ENCODE results near the gene ANKMY1.

The ANKMY1 gene

DNA sequence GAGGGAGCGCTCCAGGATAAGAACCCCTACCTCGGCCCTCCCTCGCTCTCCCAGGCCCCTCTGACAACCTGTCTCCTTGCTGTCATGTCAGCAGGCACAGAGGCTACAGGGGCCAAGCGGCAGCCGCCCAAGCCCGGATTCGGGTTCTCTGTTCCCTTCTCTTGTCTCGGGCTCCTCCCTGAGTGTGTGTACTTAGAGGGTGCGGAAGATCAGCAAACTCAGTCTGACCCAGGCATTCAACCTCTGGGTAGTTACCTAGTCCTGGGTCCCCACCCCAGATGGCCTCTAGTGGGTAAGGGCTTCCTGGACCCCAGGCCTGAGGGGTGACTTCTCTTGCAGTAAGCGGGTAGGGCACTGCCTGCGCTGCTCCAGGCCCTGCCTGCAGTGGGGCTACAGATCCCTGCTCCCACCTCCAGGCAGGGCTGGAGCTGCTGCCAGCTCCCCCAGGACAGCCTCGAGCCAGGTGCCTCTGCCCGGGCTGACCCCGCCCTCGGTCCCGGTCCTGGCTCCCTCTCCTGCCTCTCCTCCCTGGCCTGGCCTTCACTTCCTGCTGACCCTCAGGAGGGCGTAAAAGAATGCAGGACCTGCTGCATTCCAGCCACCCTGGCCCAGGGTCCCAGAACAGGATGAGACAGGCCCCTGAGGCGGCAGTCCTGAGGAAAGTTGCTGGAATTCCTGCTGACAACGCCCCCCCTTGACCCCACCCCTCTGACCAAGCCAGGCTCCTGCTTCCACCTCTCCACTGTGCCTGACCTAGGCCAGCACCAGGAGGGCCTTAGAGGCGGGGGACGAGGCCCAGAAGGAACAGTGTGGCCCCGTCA, 100.4 kb downstream of the ANKMY1 start:
- DNase-seq = no peak

DNA sequence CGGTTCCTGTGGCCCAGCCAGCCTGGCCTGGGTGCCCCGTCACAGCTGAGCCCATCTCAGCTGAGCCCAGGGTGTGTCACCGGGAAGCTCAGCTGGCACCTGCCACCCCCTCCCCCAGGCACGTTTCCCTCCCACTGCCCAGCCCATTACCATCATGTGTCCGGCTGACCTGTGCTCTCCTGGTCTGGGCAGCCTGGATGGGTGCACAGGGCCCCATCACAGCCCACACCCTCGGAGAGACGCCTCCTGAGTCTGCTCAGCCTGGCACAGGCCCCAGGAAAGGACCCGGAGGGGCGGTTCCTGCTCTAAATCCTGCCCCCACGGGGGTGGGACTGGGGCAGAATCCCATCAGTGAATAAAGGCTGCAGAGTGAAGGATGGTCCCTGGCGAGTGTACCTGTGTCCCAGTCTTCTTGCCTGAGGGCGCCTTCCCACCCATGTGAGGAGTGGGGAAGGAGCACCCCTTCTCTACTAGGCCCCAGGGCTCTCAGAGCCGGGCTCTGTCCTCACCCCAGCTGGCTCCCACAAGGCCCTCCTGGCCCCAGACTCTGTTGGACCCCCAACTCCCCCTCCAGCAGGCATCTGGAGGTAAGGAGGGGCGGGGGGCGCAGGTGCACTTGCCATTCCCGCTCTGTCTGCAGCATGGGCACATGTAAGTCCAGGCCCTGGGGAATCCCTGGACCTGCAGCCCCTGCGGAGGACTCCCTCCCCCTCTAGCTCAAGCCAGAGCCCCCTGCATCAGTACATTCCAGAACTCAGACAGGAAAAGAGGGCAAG, 101.2 kb downstream of the ANKMY1 start:
- DNase-seq = no peak

DNA sequence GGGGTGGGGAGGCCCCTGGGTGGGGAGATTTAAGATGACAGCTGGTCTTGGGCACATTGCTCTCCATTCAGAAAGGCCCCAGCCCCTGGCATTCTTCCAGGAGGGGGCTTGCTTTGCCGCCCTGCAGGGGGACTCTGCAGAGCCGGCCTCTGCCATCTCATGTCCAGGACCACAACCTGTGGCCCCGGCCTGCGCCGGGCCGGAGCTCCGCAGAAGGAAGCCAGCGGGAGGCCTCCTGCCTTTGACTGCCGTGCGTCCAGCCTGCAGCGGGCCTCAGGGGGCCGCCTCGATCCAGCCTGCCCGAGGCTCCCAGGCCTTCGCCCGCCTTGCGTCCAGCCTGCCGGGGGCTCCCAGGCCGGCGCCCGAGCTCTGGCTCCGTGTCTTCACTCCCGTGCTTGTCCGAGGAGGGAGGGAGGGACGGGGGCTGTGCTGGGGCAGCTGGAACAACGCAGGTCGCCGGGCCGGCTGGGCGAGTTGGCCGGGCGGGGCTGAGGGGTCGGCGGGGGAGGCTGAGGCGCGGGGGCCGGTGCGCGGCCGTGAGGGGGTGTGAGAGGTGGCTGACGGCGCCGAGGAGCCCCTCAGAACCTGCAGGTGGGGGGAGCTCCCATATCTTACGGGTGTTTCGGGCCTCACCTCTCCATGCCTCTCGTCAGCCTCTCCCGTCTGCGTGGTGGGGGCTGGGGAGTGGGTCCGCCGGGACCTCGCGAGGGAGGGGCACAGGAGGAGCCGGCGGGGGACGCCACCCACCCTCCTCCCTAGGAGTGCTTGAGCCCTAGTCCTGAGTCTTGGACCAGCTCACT, 101.9 kb downstream of the ANKMY1 start:
- no peak for DNase-seq

DNA sequence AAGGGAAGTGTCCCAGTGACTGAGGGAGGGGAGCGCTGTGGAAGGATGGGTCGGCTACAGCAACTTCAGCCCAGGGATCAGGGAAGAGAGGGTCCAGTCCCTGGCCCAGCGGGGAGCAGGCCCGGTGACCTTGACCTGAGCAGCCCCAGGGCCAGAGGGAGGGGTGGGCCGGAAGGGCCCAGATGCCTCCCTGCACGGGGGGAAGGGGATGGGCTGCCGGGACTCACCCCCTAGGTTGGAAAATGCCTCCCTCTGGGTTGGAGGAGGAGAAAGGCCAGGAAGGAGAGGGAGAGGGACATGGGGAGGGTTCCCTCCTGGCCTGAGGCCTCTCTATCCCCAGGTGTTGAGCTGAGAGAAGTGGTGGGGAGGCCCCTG, 102.5 kb downstream of the ANKMY1 start:
- peak; percentile 31 for DNase-seq

DNA sequence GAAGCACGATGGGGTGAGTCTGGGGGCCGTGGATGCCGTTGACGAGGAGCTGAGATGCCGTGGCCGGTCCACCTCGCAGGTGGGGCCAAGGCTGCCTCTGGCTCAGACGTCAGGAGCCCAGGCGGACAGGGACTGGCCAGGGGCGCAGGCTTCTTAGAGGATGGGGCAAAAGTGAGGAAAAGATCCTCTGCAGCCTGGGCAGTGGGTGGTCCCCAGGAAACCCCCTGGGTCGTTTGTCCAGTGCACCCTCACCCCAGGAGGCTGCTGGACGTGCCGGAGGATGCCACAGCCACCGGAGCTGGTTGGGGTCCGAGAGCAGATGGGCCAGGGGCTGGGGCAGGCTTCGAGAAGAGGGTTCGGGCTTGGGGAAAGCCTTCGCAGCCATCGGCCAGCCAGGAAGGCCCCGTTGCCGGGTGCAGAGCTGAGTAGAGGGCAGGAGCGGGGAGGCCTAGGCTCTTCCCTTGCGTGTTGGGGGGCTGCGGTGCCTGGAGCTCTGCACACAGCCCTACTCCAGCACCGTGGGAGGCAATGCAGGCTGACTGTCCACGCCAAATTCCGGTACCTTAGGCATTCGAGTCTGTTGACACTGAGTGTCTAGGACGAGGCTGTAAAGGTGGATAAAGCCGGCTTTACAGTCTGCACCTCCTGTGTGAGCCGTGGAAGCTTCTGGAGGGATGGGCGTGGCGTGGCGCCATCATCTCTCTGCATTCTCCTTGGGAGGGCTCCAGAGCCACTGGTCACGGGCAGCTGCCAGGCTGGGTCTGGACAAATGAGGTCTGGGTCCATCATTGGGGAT, 103.5 kb downstream of the ANKMY1 start:
- no peak for DNase-seq

DNA sequence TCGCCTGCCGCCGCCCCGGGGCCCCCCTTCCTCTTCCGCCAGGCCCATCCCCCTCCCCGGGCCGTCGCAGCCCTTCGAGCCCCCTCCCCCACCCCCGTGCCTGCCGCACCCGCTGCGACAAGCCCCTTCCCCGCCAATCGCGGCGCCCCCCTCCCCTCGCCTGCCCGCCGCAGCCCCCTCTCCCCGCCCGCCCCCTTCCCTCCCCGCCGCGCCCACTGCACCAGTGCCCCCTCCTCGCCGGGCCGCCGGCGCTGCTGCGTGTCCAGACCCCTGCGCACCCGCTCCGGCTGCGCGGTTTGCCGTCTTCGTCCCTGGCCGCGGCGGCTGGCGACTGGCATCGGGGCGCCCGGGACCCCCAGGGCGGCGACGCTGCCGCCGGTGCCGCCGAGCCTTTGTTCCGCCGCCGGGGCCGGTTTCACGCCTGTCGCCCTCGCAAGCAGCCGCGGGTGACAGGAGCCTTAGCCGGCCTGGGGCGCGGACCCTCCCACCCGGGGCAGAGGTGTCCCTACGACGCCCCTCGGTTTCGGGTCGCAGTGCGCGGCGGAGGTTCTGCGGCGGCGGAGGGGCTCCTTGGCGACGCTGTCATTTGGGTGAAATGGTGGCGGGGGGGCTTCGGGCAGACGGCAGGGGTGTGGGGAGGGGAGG, 104.2 kb downstream of the ANKMY1 start:
- no peak for DNase-seq

DNA sequence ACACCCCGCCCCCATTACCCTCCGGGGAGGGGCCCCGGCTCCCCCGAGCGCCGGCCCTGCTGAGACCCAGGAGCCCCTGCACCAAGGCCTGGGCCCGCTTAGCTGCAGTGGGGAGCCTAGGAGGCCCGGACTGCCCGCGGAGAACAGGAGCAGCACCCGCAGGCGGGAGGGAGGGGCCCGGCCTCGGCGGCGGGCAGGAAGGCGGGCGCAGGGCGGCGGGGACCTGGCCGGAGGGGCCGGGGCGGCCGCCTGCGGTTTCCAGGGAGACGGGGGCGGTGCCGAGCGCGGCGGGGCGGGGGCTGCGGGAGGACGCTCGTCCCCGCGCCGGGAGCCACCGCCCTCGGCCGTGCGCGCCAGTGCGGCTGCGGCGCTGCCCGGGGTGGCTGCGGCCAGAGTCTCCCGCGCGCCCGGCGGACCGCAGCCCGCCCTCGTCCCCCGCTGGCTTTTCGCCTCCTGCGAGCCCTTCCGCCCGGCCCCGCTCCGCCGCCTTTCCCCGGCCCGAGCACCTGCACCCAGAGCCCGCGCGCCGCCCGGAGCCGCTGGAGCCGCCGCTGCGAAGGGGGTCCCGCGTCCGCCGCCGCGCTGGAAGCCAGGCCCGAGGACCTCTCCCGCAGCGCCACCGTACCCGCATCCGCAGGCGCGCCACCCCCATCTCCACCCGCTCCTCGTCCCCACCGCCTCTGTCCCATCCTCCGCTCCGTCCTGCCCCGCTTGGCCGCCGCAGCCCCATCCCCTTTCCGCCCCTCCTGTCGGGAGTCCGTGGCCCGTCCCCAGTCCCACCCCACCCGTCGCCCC, 105.1 kb downstream of the ANKMY1 start:
- peak; percentile 63 for DNase-seq

DNA sequence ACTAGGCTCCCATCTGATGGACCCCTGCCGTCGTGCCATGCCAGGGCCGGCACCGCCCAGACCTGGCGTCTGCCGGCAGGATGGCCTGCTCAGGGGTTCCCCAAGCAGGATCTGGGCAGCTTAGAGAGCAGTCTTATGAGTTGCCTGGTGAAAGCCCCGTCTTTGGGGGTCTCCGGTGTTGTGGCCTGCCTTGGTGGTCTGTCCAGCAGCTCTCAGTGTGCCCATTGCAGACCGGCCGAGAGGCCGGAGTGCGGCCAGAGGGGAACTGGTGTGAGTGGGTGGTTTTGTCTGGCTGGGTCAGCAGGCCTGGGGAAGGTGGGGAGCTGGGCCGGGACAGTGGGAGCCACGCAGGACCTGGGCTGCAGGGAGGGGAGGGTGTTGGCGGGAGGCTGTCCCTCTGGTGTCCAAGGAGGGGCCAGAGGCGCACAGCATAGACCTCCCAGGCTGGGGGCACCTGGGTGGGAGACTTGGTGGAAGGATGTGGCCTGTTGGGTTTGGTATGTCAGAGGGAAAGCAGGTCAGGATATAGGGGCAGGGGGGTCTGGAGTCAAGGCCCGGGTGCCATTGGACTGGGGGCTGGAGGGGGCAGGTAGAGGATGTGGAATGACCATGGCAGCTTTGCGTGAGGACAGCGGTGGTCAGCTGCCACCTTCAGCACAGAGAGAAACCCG, 105.9 kb downstream of the ANKMY1 start:
- DNase-seq = no peak

DNA sequence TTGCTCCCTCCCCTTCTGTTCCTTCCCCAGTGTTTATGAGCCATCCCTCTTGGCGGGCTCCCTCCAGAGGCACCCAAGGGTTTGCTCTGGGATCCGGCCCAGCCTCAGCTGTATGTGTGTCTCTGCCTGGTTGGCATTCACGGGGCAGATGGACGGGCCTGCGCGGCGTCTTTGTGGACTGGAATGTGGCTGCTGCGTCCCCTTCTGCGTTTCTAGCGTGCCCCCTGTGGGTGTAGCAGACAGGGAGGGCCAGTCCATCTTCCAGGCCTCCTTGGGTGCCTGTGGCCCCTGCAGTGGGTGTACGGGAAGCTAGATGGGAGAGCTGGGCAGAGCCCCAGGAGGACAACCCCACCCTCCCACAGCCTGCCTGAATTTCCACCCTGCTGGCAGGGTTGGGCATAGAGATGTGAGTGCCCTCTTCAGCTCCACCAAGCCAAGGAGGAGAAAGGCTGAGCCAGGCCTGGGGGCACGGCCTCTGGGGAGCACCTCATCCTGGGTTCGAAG, 106.6 kb downstream of the ANKMY1 start:
- no peak for DNase-seq

DNA sequence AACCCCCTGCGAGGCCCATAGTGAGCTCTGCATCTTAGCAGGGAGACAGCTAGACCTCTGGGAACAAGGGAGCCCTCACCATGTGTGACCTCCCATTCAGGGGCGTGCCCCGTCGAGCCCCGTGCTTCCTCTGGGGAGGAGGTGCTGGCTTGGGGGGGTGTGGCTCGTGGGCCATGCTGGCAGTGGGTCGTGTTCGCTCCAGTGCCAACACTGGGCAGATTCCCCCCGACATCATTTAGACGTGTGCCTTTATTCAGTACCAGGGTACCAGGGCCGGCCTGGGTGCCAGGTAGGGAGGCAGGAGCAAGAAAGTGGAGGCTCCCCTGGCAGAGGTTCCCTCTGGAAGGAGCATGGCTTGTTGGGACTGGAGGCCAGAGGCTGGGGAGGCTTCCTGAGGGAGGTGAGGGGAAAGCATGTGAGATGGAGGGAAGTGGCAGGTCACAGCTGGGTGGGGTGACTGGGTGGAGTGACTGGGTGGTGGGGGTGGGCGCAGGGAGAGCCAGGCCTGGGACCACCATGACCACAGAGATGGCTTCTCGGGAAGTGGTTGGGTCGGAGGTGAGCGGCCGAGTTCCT, 107.2 kb downstream of the ANKMY1 start:
- DNase-seq = no peak

DNA sequence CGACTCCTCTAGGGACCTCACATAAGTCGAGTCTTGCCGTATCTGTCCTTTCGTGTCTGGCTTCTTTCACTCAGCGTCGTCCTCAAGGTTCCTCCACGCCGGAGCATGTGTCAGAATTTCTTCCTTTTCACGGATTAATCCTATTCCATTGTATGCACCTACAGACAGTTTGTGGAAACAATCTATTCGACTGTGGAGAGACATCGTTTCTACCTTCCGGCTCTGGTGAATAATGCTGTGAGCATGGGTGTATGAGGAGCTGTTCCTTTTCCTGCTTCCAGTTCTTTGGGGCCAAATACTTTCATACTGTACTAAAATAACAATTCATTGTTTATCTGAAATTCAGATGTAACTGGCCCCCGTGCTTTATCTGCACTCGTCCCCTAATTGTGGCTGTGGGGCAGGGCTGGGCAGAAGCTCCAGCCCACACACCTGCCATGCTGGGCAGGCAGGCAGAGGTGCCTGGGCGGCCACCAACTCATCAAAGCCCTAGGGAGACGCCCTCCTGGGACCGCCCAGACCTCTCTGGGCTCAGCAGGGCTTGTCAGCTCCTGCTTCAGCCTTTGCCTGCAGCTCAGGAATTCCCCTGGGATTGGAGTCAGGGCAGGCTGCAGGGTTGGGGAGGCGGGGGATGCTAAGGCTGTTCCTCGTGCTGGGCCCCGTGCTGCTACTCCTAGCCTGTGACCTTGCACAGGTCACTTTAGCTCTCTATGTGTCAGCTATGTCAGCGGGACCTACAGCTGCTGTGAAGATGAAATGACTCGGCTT, 107.8 kb downstream of the ANKMY1 start:
- peak; percentile 90 for DNase-seq

DNA sequence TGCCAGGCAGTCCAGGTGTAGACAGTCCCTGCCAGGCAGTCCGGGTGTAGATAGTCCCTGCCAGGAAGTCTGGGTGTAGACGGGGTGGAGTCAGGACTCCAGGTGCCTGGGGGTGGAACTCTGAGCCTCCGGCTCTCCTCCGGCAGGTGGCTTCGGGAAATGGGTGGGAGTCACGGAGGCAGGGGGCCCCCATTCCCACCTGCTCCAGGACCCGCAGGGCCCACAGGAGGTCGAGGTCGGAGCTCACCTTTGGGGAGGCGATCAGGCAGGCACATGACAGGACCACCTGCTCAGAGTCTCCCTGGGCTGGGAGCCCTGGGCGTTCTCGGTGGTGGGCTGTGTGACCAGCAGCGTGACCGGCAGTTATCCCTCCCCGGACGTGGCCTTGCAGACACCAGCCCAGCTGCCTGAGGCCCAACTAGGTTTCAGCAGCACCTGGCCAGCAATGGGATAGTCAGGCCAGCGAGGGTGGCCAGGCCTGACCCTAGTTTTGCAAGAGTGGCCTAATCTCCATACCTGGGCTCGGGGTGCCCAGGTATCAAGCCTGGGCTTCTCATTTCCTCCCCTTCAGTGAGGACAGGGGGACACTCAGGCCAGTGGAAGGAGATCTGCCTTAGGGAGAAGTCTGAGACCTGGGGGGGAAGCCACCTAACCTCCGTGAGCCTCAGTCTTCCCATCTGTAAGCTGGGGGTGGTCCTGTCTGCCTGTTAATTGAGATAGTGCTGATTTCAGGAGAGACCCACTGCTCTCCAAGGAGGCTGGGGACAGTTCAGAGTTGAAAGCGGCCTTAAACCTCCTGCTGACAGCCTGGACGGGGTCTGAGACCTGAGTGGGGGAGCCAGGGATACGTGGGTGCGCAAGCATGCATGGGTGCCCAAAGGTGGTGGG, 109.2 kb downstream of the ANKMY1 start:
- no peak for DNase-seq

DNA sequence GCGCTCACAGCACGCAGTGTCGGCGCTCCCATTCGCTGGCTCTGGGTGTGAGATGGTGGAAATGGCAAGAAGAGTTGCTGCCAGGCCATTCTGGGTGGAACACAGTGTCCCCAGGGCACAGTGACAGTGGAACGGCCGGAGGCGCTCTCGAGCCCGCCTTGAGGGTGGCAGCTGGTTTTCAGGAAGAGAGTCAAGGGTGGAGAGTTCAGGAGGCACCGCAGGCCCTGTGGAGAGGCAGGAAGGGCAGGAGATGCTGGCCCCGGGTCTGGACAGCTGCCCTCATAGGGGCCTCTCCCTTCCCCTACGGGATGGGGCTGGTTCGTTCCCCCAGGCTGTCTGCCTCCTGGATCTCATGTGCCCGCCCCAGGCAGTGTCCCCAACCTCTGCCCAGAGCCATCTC, 109.9 kb downstream of the ANKMY1 start:
- DNase-seq = no peak

DNA sequence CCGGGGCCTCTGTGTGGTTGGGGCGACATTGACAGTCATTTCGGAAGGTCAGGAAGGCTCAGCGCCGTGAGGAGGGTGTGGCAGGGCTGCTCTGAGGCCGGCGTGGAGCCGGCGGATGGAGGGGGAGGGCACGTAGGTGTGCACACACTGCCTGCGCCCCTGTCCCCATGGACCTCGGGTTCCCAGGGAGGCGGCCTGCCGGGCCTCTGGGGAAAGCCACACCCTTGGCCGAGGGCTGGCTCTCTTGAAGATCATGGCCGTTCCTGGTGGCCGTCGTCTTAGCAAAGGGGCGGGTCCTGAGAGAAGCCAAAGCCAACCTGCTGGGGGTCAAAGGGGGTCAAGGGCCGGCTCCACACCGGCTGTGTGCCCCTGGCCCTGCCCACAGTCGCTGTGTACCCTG, 110.5 kb downstream of the ANKMY1 start:
- DNase-seq = no peak

DNA sequence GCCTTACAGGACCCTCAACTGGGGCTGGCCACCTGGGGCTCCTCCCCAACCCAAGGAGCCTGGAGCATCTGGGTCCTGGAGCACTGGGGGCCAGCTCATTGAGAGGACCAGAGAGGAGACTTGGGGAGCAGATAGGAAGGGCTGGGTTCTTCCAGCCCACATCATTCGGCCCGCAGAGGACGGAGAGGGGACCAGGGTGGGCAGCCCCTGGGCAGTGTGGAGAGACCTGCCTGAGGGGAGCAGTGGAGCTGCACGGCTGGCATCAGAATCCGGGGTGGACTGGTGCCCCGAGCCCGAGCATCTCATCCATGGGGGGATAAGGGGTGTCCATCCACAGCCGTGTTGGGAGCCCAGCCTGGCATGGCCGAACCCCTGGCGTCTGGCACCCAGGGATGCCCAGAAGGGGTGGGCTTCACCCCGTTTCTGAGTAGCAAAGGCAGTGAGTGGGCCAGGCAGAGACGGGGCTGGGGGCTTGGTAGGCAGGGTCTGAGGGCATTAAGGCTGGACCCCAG, 111.1 kb downstream of the ANKMY1 start:
- no peak for DNase-seq

DNA sequence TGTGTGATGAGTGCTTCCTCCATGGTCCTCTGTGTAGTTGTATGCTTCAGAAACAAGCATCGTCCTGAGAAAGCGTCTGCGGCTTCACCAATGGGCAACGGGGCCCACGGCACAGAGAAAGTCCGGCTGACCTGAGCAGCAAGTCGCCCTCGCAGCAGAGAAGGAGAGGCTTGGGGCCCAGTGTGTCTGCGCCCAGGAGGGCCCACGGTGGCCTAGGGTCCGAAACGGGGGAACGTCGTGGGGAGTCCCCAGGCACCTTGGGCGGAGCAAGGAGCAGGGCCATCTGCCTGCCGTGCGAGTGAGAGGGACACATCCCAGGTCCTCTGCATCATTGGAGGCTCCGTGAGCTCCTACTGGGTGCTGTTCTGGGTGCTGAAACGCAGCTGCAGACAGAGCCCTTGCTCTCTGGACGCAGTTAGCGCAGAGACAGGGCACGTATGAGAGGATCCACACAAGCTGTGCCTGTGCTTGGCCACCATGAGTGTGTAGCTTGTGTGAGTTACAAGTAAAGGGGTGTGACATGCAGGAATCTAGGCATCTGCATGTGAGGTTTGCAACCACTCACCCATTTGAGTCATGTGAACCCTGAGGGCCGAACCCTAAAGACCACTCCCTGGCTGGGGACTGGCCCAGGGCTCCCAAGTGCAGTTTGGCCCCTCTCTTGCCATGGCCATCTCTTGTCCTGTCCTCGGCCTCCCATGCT, 111.7 kb downstream of the ANKMY1 start:
- no peak for DNase-seq

DNA sequence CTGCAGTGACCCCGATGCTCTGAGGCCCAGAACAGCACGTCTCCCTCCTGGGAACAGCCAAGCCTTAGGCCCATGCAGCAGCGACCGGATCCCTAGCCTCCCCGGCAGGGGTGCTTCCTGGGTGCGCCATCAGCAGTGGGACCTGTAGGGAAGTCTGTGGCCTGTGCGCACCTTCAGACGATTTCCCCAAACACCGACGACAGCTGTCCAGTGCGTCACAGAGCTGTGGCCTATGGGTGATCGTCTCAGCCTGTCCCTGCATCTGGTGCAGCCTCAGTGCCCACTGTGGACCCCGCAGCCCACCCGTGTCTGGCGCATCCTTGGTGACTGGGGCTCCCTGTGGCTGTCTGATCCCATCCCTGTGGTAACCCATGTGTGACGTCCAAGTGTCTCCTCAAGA, 113.3 kb downstream of the ANKMY1 start:
- DNase-seq = no peak

Data from NCI-H82 (cell line).